ENCODE measurements around the gene CEP55. TPM values are rescaled to one million over a fixed set of nuclear protein-coding genes. Genes with fewer than 3 reads are reported as not detected.

The CEP55 gene
- total RNA-seq, result 58.5 and 59.3 TPM in 2 replicates

GRCh38 chr10:93496322-93497041 is at the start of gene CEP55:
CEP55 (plus strand) TSS chr10:93496612; CDS start chr10:93500052, 3,440 bp downstream.
- intact Hi-C loops (cut with micrococcal nuclease), result loop anchor here (1.0 to 5.0 kb wide), 5 partner anchors 14 to 649 kb away; partner anchors contain the start of genes EXOC6, FRA10AC1 and MYOF
- Mint-ChIP-seq H3K4me3 (peak within 1 kb of the TSS; percentile 90), H3K27ac (peak within 1 kb of the TSS; percentile 93), H3K36me3 (ENCODE audit: low read depth) (peaks cover 18% of the 10 kb centered on the region), H3K27me3 (no peaks in the 10 kb centered on the region), H3K9me3 (no peaks in the 10 kb centered on the region), H3K4me1 (peaks cover 34% of the 10 kb centered on the region)
- peak; percentile 99 for DNase-seq

GRCh38 chr10:93447019-93447418 is 49.4 kb upstream of the CEP55 start:
- Mint-ChIP-seq H3K36me3 (ENCODE audit: low read depth) (peaks cover 3% of the 10 kb centered on the region), H3K4me3 (no peak overlapping the region), H3K27ac (no peak overlapping the region), H3K4me1 (peaks cover 7% of the 10 kb centered on the region), H3K9me3 (no peaks in the 10 kb centered on the region), H3K27me3 (no peaks in the 10 kb centered on the region)
- intact Hi-C loops (cut with micrococcal nuclease), result no loop called here
- DNase-seq, result no peak

- Mint-ChIP-seq H3K36me3 (ENCODE audit: low read depth) (peaks cover 3% of the 10 kb centered on the region), H3K27ac (no peak overlapping the region), H3K27me3 (no peaks in the 10 kb centered on the region), H3K4me3 (no peak overlapping the region), H3K4me1 (peaks cover 13% of the 10 kb centered on the region), H3K9me3 (no peaks in the 10 kb centered on the region)
- intact Hi-C loops (cut with micrococcal nuclease), result no loop called here
- no peak for DNase-seq
Observed at GRCh38 chr10:93447970-93448369, 48.4 kb upstream of the CEP55 start.

DNA sequence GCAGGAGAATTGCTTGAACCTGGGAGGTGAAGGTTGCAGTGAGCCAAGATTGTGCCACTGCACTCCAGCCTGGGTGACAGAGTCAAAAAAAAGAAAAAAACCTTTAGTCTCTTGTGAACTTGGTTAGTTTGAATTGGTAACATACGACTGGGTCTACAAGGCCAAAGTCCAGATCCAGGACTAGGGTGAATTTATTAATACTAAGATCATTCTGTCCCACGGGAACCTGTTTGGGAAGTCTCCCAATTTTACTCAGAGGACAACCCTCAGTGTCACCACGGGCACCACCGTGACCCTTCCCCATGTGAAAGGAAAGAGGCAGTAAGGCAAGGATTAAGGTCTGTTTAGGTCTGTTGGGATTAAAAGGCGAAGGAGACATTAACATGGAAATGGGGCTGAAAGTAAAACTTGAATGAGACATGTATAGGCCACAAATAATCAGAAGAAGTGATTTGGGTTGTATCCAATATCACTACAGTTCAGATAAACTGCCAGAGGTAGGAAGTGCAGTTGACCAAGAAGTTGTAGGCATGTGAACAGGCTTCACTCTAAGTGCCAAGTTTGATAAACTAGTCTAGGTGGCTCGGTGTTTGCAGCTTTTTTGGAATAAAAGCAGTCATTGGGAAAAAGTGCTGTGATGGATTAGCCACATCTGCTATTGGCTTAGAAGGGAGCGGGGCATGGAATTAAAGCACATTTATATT is 45.0 kb upstream of the CEP55 start:
- no peak for DNase-seq
- Mint-ChIP-seq H3K9me3 (no peaks in the 10 kb centered on the region), H3K4me1 (peaks cover 13% of the 10 kb centered on the region), H3K36me3 (ENCODE audit: low read depth) (peaks cover 3% of the 10 kb centered on the region), H3K27me3 (no peaks in the 10 kb centered on the region), H3K27ac (no peak overlapping the region), H3K4me3 (no peak overlapping the region)
- intact Hi-C loops (cut with micrococcal nuclease), result no loop called here

DNA sequence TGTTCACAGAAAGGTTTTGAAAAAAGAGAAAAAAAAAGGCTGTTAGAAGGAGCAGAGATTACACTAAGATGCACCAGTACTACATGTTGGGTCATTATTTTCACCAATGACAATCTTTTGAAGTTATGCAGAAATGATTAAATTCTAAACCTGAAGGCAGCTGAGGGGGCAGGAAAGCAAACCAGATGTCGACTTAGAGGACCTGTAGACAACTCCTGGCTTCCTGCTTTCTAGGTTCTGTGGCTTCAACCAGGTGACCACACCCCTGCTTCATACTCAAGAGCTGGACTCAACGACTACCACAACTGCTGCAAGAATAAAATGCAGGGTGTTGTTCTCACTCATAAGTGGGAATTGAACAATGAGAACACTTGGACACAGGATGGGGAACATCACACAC is 44.3 kb upstream of the CEP55 start:
- Mint-ChIP-seq H3K27ac (no peak overlapping the region), H3K4me1 (peaks cover 13% of the 10 kb centered on the region), H3K36me3 (ENCODE audit: low read depth) (peaks cover 3% of the 10 kb centered on the region), H3K27me3 (no peaks in the 10 kb centered on the region), H3K4me3 (peak overlapping the region; percentile 10), H3K9me3 (no peaks in the 10 kb centered on the region)
- intact Hi-C loops (cut with micrococcal nuclease), result no loop called here
- DNase-seq, result peak; percentile 60

DNA sequence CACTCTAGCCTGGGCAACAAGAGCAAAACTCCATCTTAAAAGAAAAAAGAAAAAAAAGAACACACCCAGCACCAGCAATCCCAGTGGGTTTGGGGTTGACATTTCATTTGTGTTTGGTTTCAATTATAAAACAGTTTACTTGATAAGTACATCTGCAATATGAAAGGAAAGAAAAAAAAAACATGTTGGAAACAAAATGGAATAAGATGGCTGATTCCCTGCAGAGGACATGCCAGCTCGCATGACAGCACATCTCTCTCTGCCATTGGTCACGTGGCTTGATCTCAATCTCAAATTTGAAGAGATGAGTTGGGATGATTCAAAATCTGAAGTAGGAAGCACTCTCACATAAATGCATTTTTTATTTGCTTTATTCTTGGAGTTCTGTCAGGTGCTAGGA is 42.3 kb upstream of the CEP55 start:
- Mint-ChIP-seq H3K27ac (no peak overlapping the region), H3K4me1 (peaks cover 17% of the 10 kb centered on the region), H3K36me3 (ENCODE audit: low read depth) (peaks cover 5% of the 10 kb centered on the region), H3K27me3 (no peaks in the 10 kb centered on the region), H3K9me3 (no peaks in the 10 kb centered on the region), H3K4me3 (no peak overlapping the region)
- no peak for DNase-seq
- intact Hi-C loops (cut with micrococcal nuclease), result no loop called here

GRCh38 chr10:93454736-93455135 is 41.7 kb upstream of the CEP55 start:
- DNase-seq, result no peak
- Mint-ChIP-seq H3K4me1 (peaks cover 17% of the 10 kb centered on the region), H3K27ac (no peak overlapping the region), H3K4me3 (no peak overlapping the region), H3K27me3 (no peaks in the 10 kb centered on the region), H3K9me3 (no peaks in the 10 kb centered on the region), H3K36me3 (ENCODE audit: low read depth) (peaks cover 5% of the 10 kb centered on the region)
- intact Hi-C loops (cut with micrococcal nuclease), result no loop called here

DNA sequence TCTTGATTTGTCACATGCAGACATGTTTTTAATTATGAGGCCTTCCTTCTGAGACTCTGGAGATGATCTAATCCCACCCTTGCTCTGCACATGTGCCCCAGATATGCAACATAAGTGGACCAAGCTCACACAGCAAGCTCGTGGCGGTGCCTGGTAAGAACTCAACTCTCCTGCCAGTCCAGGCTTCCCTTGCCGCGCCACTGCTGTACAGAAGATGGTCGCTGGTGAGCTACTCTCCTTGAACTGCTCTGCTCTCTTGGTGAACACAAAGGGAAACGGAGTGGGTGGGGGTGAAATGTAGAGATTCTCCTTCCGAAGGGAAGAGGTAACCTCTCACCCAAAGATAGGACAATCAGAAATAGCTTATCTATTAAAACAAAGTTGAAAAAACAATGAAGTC is 39.9 kb upstream of the CEP55 start:
- H3K27me3 Mint-ChIP-seq, result no peaks in the 10 kb centered on the region
- peaks cover 18% of the 10 kb centered on the region for H3K4me1 Mint-ChIP-seq
- DNase-seq, result no peak
- no peak overlapping the region for H3K27ac Mint-ChIP-seq
- intact Hi-C loops (cut with micrococcal nuclease), result no loop called here
- H3K9me3 Mint-ChIP-seq, result no peaks in the 10 kb centered on the region
- H3K4me3 Mint-ChIP-seq, result no peak overlapping the region
- peaks cover 2% of the 10 kb centered on the region for H3K36me3 Mint-ChIP-seq (ENCODE audit: low read depth)

GRCh38 chr10:93457511-93457910 is 38.9 kb upstream of the CEP55 start:
- no peaks in the 10 kb centered on the region for H3K27me3 Mint-ChIP-seq
- intact Hi-C loops (cut with micrococcal nuclease), result no loop called here

GRCh38 chr10:93458821-93459257 is 37.6 kb upstream of the CEP55 start:
- no peak overlapping the region for H3K4me3 Mint-ChIP-seq
- intact Hi-C loops (cut with micrococcal nuclease), result no loop called here
- no peaks in the 10 kb centered on the region for H3K9me3 Mint-ChIP-seq
- peaks cover 1% of the 10 kb centered on the region for H3K36me3 Mint-ChIP-seq (ENCODE audit: low read depth)
- no peak for DNase-seq
- H3K27me3 Mint-ChIP-seq, result no peaks in the 10 kb centered on the region
- peaks cover 16% of the 10 kb centered on the region for H3K4me1 Mint-ChIP-seq
- H3K27ac Mint-ChIP-seq, result peak overlapping the region; percentile 66

More at GRCh38 chr10:93457511-93457910, 38.9 kb upstream of the CEP55 start:
- Mint-ChIP-seq H3K9me3 (no peaks in the 10 kb centered on the region), H3K36me3 (ENCODE audit: low read depth) (peaks cover 1% of the 10 kb centered on the region), H3K4me3 (no peak overlapping the region), H3K4me1 (peaks cover 14% of the 10 kb centered on the region), H3K27ac (no peak overlapping the region)
- DNase-seq, result no peak

- peaks cover 16% of the 10 kb centered on the region for H3K4me1 Mint-ChIP-seq
- no peaks in the 10 kb centered on the region for H3K9me3 Mint-ChIP-seq
- peaks cover 1% of the 10 kb centered on the region for H3K36me3 Mint-ChIP-seq (ENCODE audit: low read depth)
- H3K27ac Mint-ChIP-seq, result peak overlapping the region; percentile 32
- intact Hi-C loops (cut with micrococcal nuclease), result no loop called here
- no peak overlapping the region for H3K4me3 Mint-ChIP-seq
- DNase-seq, result no peak
- H3K27me3 Mint-ChIP-seq, result no peaks in the 10 kb centered on the region
Observed at GRCh38 chr10:93459466-93459865, 36.9 kb upstream of the CEP55 start.

DNA sequence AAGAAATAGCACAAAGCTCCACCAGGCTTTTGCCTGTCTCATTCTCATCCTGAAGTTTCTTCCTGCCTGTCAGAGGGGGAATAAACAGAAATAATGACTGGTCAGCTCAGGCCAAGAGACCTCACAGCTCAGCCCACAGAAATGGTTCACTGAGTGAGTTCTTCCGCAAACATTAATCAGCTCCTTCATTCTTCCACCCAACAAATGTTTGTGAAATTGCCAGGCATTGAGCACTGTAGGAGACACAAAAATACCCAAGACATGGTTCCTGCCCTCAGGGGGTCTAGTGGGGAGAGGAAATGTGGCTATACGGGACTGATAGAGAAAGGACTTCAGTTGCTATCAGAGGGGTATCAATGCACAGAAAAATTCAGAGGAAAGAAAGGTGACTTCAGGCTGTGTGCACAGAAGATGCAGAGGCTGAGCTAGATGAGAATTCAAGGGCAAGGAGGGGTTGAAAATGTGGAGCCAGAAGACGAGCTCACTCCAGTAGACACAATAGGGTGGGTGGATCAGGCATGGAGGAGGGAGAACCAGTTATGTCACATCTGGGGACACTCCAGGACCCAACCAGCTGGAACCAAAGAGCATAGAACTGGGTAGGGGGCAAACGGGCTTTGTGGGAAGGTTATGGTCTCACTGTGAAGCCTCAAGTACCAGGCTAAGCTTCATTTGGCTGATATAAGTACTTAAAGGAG is 35.2 kb upstream of the CEP55 start:
- peaks cover 1% of the 10 kb centered on the region for H3K36me3 Mint-ChIP-seq (ENCODE audit: low read depth)
- H3K27ac Mint-ChIP-seq, result peak overlapping the region; percentile 13
- no peaks in the 10 kb centered on the region for H3K27me3 Mint-ChIP-seq
- H3K4me1 Mint-ChIP-seq, result peaks cover 16% of the 10 kb centered on the region
- H3K4me3 Mint-ChIP-seq, result no peak overlapping the region
- DNase-seq, result no peak
- no peaks in the 10 kb centered on the region for H3K9me3 Mint-ChIP-seq
- intact Hi-C loops (cut with micrococcal nuclease), result no loop called here

GRCh38 chr10:93461807-93462178 is 34.6 kb upstream of the CEP55 start:
- no peak overlapping the region for H3K4me3 Mint-ChIP-seq
- DNase-seq, result no peak
- no peak overlapping the region for H3K27ac Mint-ChIP-seq
- H3K9me3 Mint-ChIP-seq, result no peaks in the 10 kb centered on the region
- intact Hi-C loops (cut with micrococcal nuclease), result no loop called here
- no peaks in the 10 kb centered on the region for H3K27me3 Mint-ChIP-seq
- peaks cover 1% of the 10 kb centered on the region for H3K36me3 Mint-ChIP-seq (ENCODE audit: low read depth)
- peaks cover 16% of the 10 kb centered on the region for H3K4me1 Mint-ChIP-seq

- Mint-ChIP-seq H3K36me3 (ENCODE audit: low read depth) (peaks cover 1% of the 10 kb centered on the region), H3K4me1 (peaks cover 16% of the 10 kb centered on the region), H3K9me3 (no peaks in the 10 kb centered on the region), H3K27me3 (no peaks in the 10 kb centered on the region), H3K4me3 (no peak overlapping the region), H3K27ac (no peak overlapping the region)
- no peak for DNase-seq
- intact Hi-C loops (cut with micrococcal nuclease), result no loop called here
Observed at GRCh38 chr10:93462371-93462770, 34.0 kb upstream of the CEP55 start.
